MCF 10A (cell line): Measurements from ENCODE around the gene CACNB2. TPM values are rescaled to one million over a fixed set of nuclear protein-coding genes. Genes with fewer than 3 reads are reported as not detected.
"Not testable (repeated sequence)": the region's sequence is repeated elsewhere in the genome, so short reads cannot be mapped to it uniquely, and the experiment has no call there.

ENCODE experiments used
- BruUV-seq: library from RNA; stranded (reverse); fragments of 400-500 nt; replicated peaks from 2 replicates; lab custom pipeline; 2021; lab: Mats Ljungman, UMichigan
- CTCF ChIA-PET: fragments of 300-600 bp; sonication (Branson Sonifier 250); formaldehyde crosslinking; extraction: SDS; loops from one replicate; lab custom pipeline; 2021; ENCODE audit warnings: antibody characterized with exemption, inconsistent platforms; lab: Yijun Ruan, JAX
- POLR2A ChIA-PET: fragments of 300-600, 350-650 bp; sonication (Branson Sonifier 250); formaldehyde crosslinking; extraction: SDS; loops from one replicate; lab custom pipeline; 2020; ENCODE audit warnings: antibody characterized with exemption, inconsistent platforms; lab: Yijun Ruan, JAX
- DNase-seq: peaks from one replicate; pipeline ENCODE4 v3.0.0-alpha.2; 2018; ENCODE audit not compliant: unreplicated experiment
- H3K27ac Mint-ChIP-seq: one replicate; pipeline ENCODE4 v1.8.0; 2022; ENCODE audit warnings: mild to moderate bottlenecking, low read depth, mixed read lengths; ENCODE audit not compliant: unreplicated experiment
- H3K27me3 Mint-ChIP-seq: one replicate; pipeline ENCODE4 v1.8.0; 2022; ENCODE audit warnings: mixed read lengths; ENCODE audit not compliant: insufficient read depth, unreplicated experiment
- H3K36me3 Mint-ChIP-seq: one replicate; pipeline ENCODE4 v1.8.0; 2022; ENCODE audit warnings: mild to moderate bottlenecking, moderate library complexity, mixed read lengths; ENCODE audit not compliant: insufficient read depth, unreplicated experiment
- H3K4me1 Mint-ChIP-seq: one replicate; pipeline ENCODE4 v1.8.0; 2022; ENCODE audit warnings: mixed read lengths; ENCODE audit not compliant: insufficient read depth, unreplicated experiment
- H3K4me3 Mint-ChIP-seq: one replicate; pipeline ENCODE4 v1.8.0; 2022; ENCODE audit warnings: mild to moderate bottlenecking, moderate library complexity, mixed read lengths; ENCODE audit not compliant: unreplicated experiment
- H3K9me3 Mint-ChIP-seq: one replicate; pipeline ENCODE4 v1.8.0; 2022; ENCODE audit warnings: mixed read lengths; ENCODE audit not compliant: unreplicated experiment
- intact Hi-C: fragments of 100-400 bp; cut with micrococcal nuclease; formaldehyde crosslinking; loops from 2 replicates; pipeline ENCODE4 v1.14.1; 2022
- total RNA-seq: library from RNA; stranded (reverse); gene quantifications from 2 replicates; pipeline ENCODE4 v1.2.3, GENCODE V29; 2022
- TF ChIP-seq, protein P1 (sequence below): fragments of 200-600 bp; IDR thresholded peaks from one replicate; pipeline ENCODE4 v1.8.0; 2022; ENCODE audit warnings: antibody characterized with exemption, mild to moderate bottlenecking; ENCODE audit not compliant: unreplicated experiment

Gene CACNB2
- total RNA-seq, 1 experiment from 2014 or later: 3.3 TPM

DNA sequence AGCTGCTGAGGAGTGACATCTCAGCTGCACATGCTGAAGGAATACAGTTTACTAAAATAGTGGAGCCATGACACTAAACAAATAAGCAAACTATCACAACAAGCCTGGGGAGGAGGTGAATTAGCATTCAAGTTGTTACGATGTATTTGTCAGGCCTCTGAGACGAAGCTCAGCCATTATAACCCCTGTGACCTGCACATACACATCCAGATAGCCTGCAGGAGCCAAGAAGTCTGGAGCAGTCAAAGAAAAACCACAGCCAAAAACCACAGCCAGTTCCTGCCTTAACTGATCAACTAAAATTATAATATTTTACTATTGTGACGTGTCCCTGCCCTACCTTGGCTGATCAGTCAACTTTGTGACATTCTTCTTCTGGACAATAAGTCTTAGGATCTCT is 442.6 kb downstream of the CACNB2 start:
- no peak overlapping the region for H3K4me3 Mint-ChIP-seq
- POLR2A ChIA-PET: interaction anchor here (0.7 kb wide), 1 partner anchor 303 kb away, joined by 3 read pairs; no protein-coding TSS in a partner anchor
- H3K27ac Mint-ChIP-seq: no peak overlapping the region
- intact Hi-C loops: no loop called here
- no TSS peak for BruUV-seq
- TF ChIP-seq, protein P1, sequence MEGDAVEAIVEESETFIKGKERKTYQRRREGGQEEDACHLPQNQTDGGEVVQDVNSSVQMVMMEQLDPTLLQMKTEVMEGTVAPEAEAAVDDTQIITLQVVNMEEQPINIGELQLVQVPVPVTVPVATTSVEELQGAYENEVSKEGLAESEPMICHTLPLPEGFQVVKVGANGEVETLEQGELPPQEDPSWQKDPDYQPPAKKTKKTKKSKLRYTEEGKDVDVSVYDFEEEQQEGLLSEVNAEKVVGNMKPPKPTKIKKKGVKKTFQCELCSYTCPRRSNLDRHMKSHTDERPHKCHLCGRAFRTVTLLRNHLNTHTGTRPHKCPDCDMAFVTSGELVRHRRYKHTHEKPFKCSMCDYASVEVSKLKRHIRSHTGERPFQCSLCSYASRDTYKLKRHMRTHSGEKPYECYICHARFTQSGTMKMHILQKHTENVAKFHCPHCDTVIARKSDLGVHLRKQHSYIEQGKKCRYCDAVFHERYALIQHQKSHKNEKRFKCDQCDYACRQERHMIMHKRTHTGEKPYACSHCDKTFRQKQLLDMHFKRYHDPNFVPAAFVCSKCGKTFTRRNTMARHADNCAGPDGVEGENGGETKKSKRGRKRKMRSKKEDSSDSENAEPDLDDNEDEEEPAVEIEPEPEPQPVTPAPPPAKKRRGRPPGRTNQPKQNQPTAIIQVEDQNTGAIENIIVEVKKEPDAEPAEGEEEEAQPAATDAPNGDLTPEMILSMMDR: no peak
- CTCF ChIA-PET: interaction anchor here (0.7 kb wide), 2 partner anchors 43 to 1145 kb away, joined by 3 read pairs; no protein-coding TSS in a partner anchor
- DNase-seq: no peak
- H3K9me3 Mint-ChIP-seq: peaks cover 9% of the 10 kb centered on the region
- no peaks in the 10 kb centered on the region for H3K27me3 Mint-ChIP-seq
- H3K36me3 Mint-ChIP-seq: peaks cover 32% of the 10 kb centered on the region
- no peaks in the 10 kb centered on the region for H3K4me1 Mint-ChIP-seq

DNA sequence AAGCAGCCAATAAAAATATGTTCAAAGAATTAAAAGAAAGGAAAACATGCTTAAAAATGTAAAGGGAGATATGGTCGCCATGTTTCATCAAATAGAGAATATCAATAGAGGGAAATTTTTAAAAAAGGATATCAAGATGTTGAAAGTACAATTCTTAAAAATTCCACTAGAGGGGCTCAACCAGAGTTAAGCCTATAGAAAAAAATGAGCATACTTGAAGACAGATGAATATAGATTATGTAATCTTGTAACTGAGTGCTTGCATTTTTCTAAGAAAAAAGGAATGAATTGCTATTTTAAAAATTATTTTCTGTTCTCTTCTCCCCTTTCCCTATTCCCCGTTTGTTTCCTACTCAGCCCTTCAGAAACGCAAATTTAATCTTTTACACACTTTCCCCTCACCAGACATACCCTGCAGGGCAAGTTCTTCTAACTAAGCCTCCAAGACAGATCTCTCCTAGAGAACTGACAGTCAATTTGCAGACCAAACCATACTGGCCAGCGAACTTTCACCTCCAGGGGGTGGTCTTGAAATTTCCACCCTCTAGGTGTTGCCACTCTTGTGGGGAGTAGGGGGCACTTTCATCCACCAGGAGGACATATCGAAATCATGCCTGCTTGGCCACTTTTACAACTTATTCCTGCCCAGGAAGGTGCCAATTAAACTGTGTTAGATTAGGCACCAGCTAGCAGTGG is 443.5 kb downstream of the CACNB2 start:
- H3K9me3 Mint-ChIP-seq: peaks cover 8% of the 10 kb centered on the region
- peak; percentile 5 for DNase-seq
- H3K4me3 Mint-ChIP-seq: no peak overlapping the region
- no peak overlapping the region for H3K27ac Mint-ChIP-seq
- BruUV-seq: no TSS peak
- intact Hi-C loops: no loop called here
- peaks cover 29% of the 10 kb centered on the region for H3K36me3 Mint-ChIP-seq
- H3K27me3 Mint-ChIP-seq: no peaks in the 10 kb centered on the region
- CTCF ChIA-PET: interaction anchor here (0.7 kb wide), 1 partner anchor 1146 kb away, joined by 3 read pairs; no protein-coding TSS in a partner anchor
- no peaks in the 10 kb centered on the region for H3K4me1 Mint-ChIP-seq
- TF ChIP-seq, protein P1: peak; percentile 19
- POLR2A ChIA-PET: interaction anchor here (0.6 to 1.4 kb wide), 3 partner anchors 15 to 304 kb away, joined by 3 read pairs; no protein-coding TSS in a partner anchor

DNA sequence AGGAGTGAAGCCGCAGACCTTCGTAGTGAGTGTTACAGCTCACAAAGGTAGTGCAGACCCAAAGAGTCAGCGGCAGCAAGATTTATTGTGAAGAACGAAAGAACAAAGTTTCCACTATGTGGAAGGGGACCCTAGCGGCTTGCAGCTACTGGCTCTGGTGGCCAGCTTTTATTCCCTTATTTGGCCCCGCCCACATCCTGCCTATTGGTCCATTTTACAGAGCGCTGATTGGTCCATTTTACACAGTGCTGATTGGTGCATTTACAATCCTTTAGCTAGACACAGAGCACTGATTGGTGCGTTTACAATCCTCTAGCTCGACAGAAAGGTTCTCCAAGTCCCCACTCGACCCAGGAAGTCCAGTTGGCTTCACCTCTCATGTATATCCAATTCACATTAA is 446.4 kb downstream of the CACNB2 start:
- ChIA-PET CTCF (interaction anchor here (0.6 to 1.0 kb wide), 3 partner anchors 16 to 1133 kb away, joined by 3 read pairs; no protein-coding TSS in a partner anchor), POLR2A (interaction anchor here (1.1 kb wide), 1 partner anchor 19 kb away, joined by 3 read pairs; no protein-coding TSS in a partner anchor)
- H3K4me1 Mint-ChIP-seq, DNase-seq, H3K4me3 Mint-ChIP-seq, H3K9me3 Mint-ChIP-seq, intact Hi-C loops, H3K27me3 Mint-ChIP-seq, BruUV-seq, H3K27ac Mint-ChIP-seq: not testable (repeated sequence)
- peaks cover 24% of the 10 kb centered on the region for H3K36me3 Mint-ChIP-seq

DNA sequence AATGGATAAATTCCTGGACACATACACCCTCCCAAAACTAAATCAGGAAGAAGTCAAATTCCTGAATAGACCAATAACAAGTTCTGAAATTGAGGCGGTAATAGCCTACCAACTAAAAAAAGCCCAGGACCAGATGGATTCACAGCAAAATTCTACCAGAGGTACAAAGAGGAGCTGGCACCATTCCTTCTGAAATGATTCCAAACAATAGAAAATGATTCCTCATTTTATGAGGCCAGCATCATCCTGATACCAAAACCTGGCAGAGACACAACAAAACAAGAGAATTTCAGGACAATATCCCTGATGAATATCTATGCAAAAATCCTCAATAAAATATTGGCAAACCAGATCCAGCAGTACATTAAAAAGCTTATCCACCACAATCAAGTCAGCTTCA is 450.9 kb downstream of the CACNB2 start:
- H3K9me3 Mint-ChIP-seq, BruUV-seq, H3K4me1 Mint-ChIP-seq, DNase-seq, intact Hi-C loops, H3K27me3 Mint-ChIP-seq, H3K4me3 Mint-ChIP-seq, CTCF ChIA-PET, H3K27ac Mint-ChIP-seq: not testable (repeated sequence)
- peaks cover 19% of the 10 kb centered on the region for H3K36me3 Mint-ChIP-seq
- POLR2A ChIA-PET: interaction anchor here (0.6 kb wide), 1 partner anchor 291 kb away, joined by 3 read pairs; no protein-coding TSS in a partner anchor

Other genes with a start within 250 kb of the CACNB2 start
- gene SLC39A12, start 188.5 kb upstream of the CACNB2 start, total RNA-seq: not detected in 2 replicates